ENCODE results near the gene C19orf47. TPM values are rescaled to one million over a fixed set of nuclear protein-coding genes. Genes with fewer than 3 reads are reported as not detected.

C19orf47 gene
- total RNA-seq, 4 donors from 2014 or later, result 4.7 to 27.0 (median 12.8) TPM

GRCh38 chr19:40339018-40339728, 9.0 kb downstream of the C19orf47 start:
- Histone ChIP-seq H3K4me1 (peaks cover 0 to 6% (median 0%) of the 10 kb centered on the region in 4 donors), H3K27ac (no peak overlapping the region), H3K36me3 (peaks cover 0 to 60% (median 5%) of the 10 kb centered on the region in 3 donors), H3K27me3 (no peaks in the 10 kb centered on the region), H3K9me3 (no peaks in the 10 kb centered on the region), H3K4me3 (no peak overlapping the region)
- DNase-seq (ENCODE audit: low spot score in 2 of 2), result no peak
- WGBS, 2 donors, result 88 to 95% methylated on average over 4 of the region's 4 CpGs
- no peak for TF ChIP-seq EP300 (IDR thresholded peaks at IDR 0.05)
- TF ChIP-seq, protein P1, sequence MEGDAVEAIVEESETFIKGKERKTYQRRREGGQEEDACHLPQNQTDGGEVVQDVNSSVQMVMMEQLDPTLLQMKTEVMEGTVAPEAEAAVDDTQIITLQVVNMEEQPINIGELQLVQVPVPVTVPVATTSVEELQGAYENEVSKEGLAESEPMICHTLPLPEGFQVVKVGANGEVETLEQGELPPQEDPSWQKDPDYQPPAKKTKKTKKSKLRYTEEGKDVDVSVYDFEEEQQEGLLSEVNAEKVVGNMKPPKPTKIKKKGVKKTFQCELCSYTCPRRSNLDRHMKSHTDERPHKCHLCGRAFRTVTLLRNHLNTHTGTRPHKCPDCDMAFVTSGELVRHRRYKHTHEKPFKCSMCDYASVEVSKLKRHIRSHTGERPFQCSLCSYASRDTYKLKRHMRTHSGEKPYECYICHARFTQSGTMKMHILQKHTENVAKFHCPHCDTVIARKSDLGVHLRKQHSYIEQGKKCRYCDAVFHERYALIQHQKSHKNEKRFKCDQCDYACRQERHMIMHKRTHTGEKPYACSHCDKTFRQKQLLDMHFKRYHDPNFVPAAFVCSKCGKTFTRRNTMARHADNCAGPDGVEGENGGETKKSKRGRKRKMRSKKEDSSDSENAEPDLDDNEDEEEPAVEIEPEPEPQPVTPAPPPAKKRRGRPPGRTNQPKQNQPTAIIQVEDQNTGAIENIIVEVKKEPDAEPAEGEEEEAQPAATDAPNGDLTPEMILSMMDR (IDR thresholded peaks at IDR 0.05), result no peak
- no peak for TF ChIP-seq POLR2A (IDR thresholded peaks at IDR 0.05)

GRCh38 chr19:40337594-40337993, 10.6 kb downstream of the C19orf47 start:
- peaks cover 0 to 72% (median 5%) of the 10 kb centered on the region in 3 donors for H3K36me3 ChIP-seq
- TF ChIP-seq EP300 (IDR thresholded peaks at IDR 0.05), result no peak
- TF ChIP-seq, protein P1 (IDR thresholded peaks at IDR 0.05), result no peak
- TF ChIP-seq POLR2A (IDR thresholded peaks at IDR 0.05), result no peak
- no peak overlapping the region for H3K27ac ChIP-seq
- H3K9me3 ChIP-seq, result no peaks in the 10 kb centered on the region
- 94 to 95% methylated on average over 5 of the region's 5 CpGs for WGBS, 2 donors
- no peak overlapping the region for H3K4me3 ChIP-seq
- no peaks in the 10 kb centered on the region for H3K27me3 ChIP-seq
- no peaks in the 10 kb centered on the region for H3K4me1 ChIP-seq
- no peak for DNase-seq (ENCODE audit: low spot score in 2 of 2)

- no peak overlapping the region for H3K4me3 ChIP-seq
- DNase-seq (ENCODE audit: low spot score in 2 of 2), result no peak
- TF ChIP-seq POLR2A (IDR thresholded peaks at IDR 0.05) (no peak), EP300 (IDR thresholded peaks at IDR 0.05) (no peak)
- TF ChIP-seq, protein P1 (IDR thresholded peaks at IDR 0.05), result no peak
- H3K36me3 ChIP-seq, result peaks cover 0 to 77% (median 7%) of the 10 kb centered on the region in 3 donors
- no peaks in the 10 kb centered on the region for H3K27me3 ChIP-seq
- H3K27ac ChIP-seq, result no peak overlapping the region
- H3K9me3 ChIP-seq, result no peaks in the 10 kb centered on the region
- H3K4me1 ChIP-seq, result no peaks in the 10 kb centered on the region
- 83 to 85% methylated on average over 2 of the region's 2 CpGs for WGBS, 2 donors
Observed at GRCh38 chr19:40337107-40337506, 11.1 kb downstream of the C19orf47 start.

DNA sequence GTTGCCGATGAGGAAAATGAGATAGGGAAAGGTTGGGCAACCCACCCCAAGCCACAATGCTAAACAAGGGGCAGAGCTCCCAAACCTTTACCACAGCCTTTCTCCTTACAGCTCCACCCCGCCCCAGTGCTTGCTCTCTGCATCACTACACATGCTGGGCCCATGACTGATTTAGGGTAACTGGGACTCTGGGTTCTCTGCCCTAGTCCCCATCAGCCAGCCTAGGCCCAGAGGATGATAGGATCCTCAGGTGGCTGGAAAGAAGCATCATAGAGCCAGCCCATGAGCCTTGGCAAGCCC, 11.6 kb downstream of the C19orf47 start:
- WGBS, 2 donors, result 92 to 97% methylated on average over 1 to 2 of the region's 2 CpGs

More for the DNA sequence above, 11.6 kb downstream of the C19orf47 start:
- no peak overlapping the region for H3K4me3 ChIP-seq
- peaks cover 0 to 80% (median 13%) of the 10 kb centered on the region in 3 donors for H3K36me3 ChIP-seq
- H3K27me3 ChIP-seq, result no peaks in the 10 kb centered on the region
- no peaks in the 10 kb centered on the region for H3K4me1 ChIP-seq
- H3K27ac ChIP-seq, result no peak overlapping the region
- TF ChIP-seq, protein P1 (IDR thresholded peaks at IDR 0.05), result no peak
- no peak for TF ChIP-seq EP300 (IDR thresholded peaks at IDR 0.05)
- TF ChIP-seq POLR2A (IDR thresholded peaks at IDR 0.05), result no peak
- H3K9me3 ChIP-seq, result no peaks in the 10 kb centered on the region
- no peak for DNase-seq (ENCODE audit: low spot score in 2 of 2)

Measured in tibial nerve (tissue), 4 donors.